ENCODE measurements around the gene NANOS2.

DNA sequence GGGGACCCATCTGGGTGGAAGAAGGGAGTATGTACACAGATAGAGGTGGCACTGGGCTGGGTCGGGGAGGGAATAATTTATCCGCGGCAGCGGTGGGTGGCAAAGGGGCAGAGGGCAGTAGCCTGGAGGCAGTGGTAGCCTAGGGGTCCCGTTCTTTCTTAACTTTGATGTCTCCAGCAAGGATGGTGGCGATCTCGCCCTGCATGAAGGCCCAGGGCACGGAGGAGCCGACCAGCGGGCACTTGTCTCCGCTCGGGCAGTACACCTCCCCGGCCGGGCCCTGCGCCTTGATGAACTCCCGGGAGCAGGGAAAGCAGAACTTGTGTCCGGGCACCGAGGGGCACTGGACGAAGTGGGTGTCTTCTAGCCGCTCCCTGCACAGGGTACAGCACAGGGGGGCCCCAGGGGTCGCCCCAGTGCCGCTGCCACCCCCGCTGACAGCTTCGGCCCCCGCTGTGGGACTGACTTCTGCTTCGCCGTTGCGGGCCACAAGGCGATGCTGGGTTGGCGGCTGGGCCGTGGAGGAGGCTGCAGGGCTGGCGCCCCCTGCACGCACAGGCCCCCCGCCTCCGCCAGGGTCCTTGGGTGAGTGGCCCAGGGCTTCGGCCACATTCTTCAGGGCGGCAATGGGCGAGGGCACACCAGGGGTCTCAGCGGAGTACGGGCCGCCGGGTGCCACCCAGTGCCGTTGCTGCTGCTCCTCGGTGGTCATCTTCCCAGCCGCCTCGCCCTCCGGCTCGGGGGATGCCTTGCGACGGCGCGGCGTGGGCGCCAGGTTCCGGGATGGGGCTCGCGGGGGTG lies 30.5 kb downstream of the NANOS2 start:
- no peak for TF ChIP-seq CTCF (conservative IDR thresholded peaks at IDR 0.05; ENCODE audit: low read length)
- TF ChIP-seq EZH2phosphoT487 (IDR thresholded peaks at IDR 0.05; ENCODE audit: borderline replicate concordance, low read depth, low read length), result no peak

Measured in OCI-LY7 (cell line).